Activated naive CD8-positive, alpha-beta T cell treated with anti-CD3 and anti-CD28 coated beads for 36 hours (primary cell): ENCODE measurements around the gene KRT6C. TPM values are rescaled to one million over a fixed set of nuclear protein-coding genes. Genes with fewer than 3 reads are reported as not detected.

ENCODE experiments used
- DNase-seq: peaks from one replicate; pipeline ENCODE4 v3.0.0; 2021
- H3K27ac Mint-ChIP-seq: one replicate; pipeline ENCODE4 v1.8.0; 2022; ENCODE audit warnings: mild to moderate bottlenecking, moderate library complexity, mixed read lengths
- H3K27me3 Mint-ChIP-seq: one replicate; pipeline ENCODE4 v1.8.0; 2022; ENCODE audit warnings: mild to moderate bottlenecking, mixed read lengths
- H3K36me3 Mint-ChIP-seq: one replicate; pipeline ENCODE4 v1.8.0; 2021; ENCODE audit warnings: mild to moderate bottlenecking, mixed read lengths
- H3K4me1 Mint-ChIP-seq: one replicate; pipeline ENCODE4 v1.8.0; 2021; ENCODE audit warnings: mixed read lengths
- H3K4me3 Mint-ChIP-seq: one replicate; pipeline ENCODE4 v1.8.0; 2022; ENCODE audit warnings: mild to moderate bottlenecking, moderate library complexity, mixed read lengths
- H3K9me3 Mint-ChIP-seq: one replicate; pipeline ENCODE4 v1.8.0; 2022; ENCODE audit warnings: mixed read lengths
- total RNA-seq, 2 experiments: library from RNA; stranded (reverse); gene quantifications; one replicate each; pipeline ENCODE4 v1.2.3, GENCODE V29; 2021

KRT6C gene
- total RNA-seq, 2 experiments from 2014 or later: not detected

GRCh38 chr12:52436000-52436827 is 37.4 kb downstream of the KRT6C start:
- no peaks in the 10 kb centered on the region for H3K9me3 Mint-ChIP-seq
- H3K36me3 Mint-ChIP-seq: no peaks in the 10 kb centered on the region
- H3K27me3 Mint-ChIP-seq: peaks cover 21% of the 10 kb centered on the region
- no peak overlapping the region for H3K4me3 Mint-ChIP-seq
- H3K27ac Mint-ChIP-seq: no peak overlapping the region
- DNase-seq: no peak
- no peaks in the 10 kb centered on the region for H3K4me1 Mint-ChIP-seq

GRCh38 chr12:52435659-52435999 is 38.0 kb downstream of the KRT6C start:
- Mint-ChIP-seq H3K4me3 (no peak overlapping the region), H3K27ac (no peak overlapping the region), H3K9me3 (no peaks in the 10 kb centered on the region)

GRCh38 chr12:52434760-52435530 is 38.7 kb downstream of the KRT6C start:
- no peaks in the 10 kb centered on the region for H3K4me1 Mint-ChIP-seq
- DNase-seq: no peak
- no peak overlapping the region for H3K4me3 Mint-ChIP-seq
- H3K27me3 Mint-ChIP-seq: peaks cover 22% of the 10 kb centered on the region
- H3K9me3 Mint-ChIP-seq: no peaks in the 10 kb centered on the region
- H3K36me3 Mint-ChIP-seq: no peaks in the 10 kb centered on the region
- H3K27ac Mint-ChIP-seq: no peak overlapping the region

More at GRCh38 chr12:52435659-52435999, 38.0 kb downstream of the KRT6C start:
- Mint-ChIP-seq H3K36me3 (no peaks in the 10 kb centered on the region), H3K27me3 (peaks cover 16% of the 10 kb centered on the region), H3K4me1 (no peaks in the 10 kb centered on the region)
- no peak for DNase-seq

- no peaks in the 10 kb centered on the region for H3K4me1 Mint-ChIP-seq
- peaks cover 23% of the 10 kb centered on the region for H3K27me3 Mint-ChIP-seq
- no peak within 1 kb of the TSS for H3K4me3 Mint-ChIP-seq
- no peak for DNase-seq
- no peak within 1 kb of the TSS for H3K27ac Mint-ChIP-seq
- no peaks in the 10 kb centered on the region for H3K9me3 Mint-ChIP-seq
- no peaks in the 10 kb centered on the region for H3K36me3 Mint-ChIP-seq
These were observed 39.4 kb downstream of the KRT6C start, which contains the start of gene KRT75 for GRCh38 chr12:52434081-52434733. KRT75 (minus strand) TSS chr12:52434371; CDS start chr12:52434304, 67 bp downstream.

- peaks cover 23% of the 10 kb centered on the region for H3K27me3 Mint-ChIP-seq
- H3K27ac Mint-ChIP-seq: no peak overlapping the region
- no peak for DNase-seq
- no peak overlapping the region for H3K4me3 Mint-ChIP-seq
- H3K9me3 Mint-ChIP-seq: no peaks in the 10 kb centered on the region
- no peaks in the 10 kb centered on the region for H3K4me1 Mint-ChIP-seq
- no peaks in the 10 kb centered on the region for H3K36me3 Mint-ChIP-seq
These were observed 40.0 kb downstream of the KRT6C start for GRCh38 chr12:52433501-52434080.

- Mint-ChIP-seq H3K27ac (no peak overlapping the region), H3K27me3 (peaks cover 23% of the 10 kb centered on the region), H3K36me3 (no peaks in the 10 kb centered on the region), H3K4me3 (no peak overlapping the region), H3K9me3 (no peaks in the 10 kb centered on the region), H3K4me1 (no peaks in the 10 kb centered on the region)
- no peak for DNase-seq
These were observed 40.9 kb downstream of the KRT6C start for GRCh38 chr12:52432559-52433207.

GRCh38 chr12:52428121-52428520 is 45.5 kb downstream of the KRT6C start:
- Mint-ChIP-seq H3K27me3 (peaks cover 15% of the 10 kb centered on the region), H3K4me1 (no peaks in the 10 kb centered on the region), H3K36me3 (no peaks in the 10 kb centered on the region), H3K4me3 (no peak overlapping the region), H3K27ac (no peak overlapping the region), H3K9me3 (no peaks in the 10 kb centered on the region)
- DNase-seq: no peak

GRCh38 chr12:52427083-52427482 is 46.5 kb downstream of the KRT6C start:
- H3K27me3 Mint-ChIP-seq: peaks cover 15% of the 10 kb centered on the region
- DNase-seq: no peak
- H3K9me3 Mint-ChIP-seq: no peaks in the 10 kb centered on the region
- no peak overlapping the region for H3K4me3 Mint-ChIP-seq
- H3K4me1 Mint-ChIP-seq: no peaks in the 10 kb centered on the region
- no peak overlapping the region for H3K27ac Mint-ChIP-seq
- H3K36me3 Mint-ChIP-seq: no peaks in the 10 kb centered on the region

GRCh38 chr12:52426034-52426433 is 47.6 kb downstream of the KRT6C start:
- peaks cover 10% of the 10 kb centered on the region for H3K27me3 Mint-ChIP-seq
- no peak for DNase-seq
- H3K36me3 Mint-ChIP-seq: no peaks in the 10 kb centered on the region
- H3K27ac Mint-ChIP-seq: no peak overlapping the region
- H3K4me3 Mint-ChIP-seq: no peak overlapping the region
- no peaks in the 10 kb centered on the region for H3K9me3 Mint-ChIP-seq
- H3K4me1 Mint-ChIP-seq: no peaks in the 10 kb centered on the region

- H3K9me3 Mint-ChIP-seq: no peaks in the 10 kb centered on the region
- no peak for DNase-seq
- H3K4me1 Mint-ChIP-seq: no peaks in the 10 kb centered on the region
- peaks cover 10% of the 10 kb centered on the region for H3K27me3 Mint-ChIP-seq
- H3K4me3 Mint-ChIP-seq: no peak overlapping the region
- H3K36me3 Mint-ChIP-seq: no peaks in the 10 kb centered on the region
- no peak overlapping the region for H3K27ac Mint-ChIP-seq
These were observed 48.1 kb downstream of the KRT6C start for GRCh38 chr12:52425466-52425865.

GRCh38 chr12:52423661-52424500 is 49.7 kb downstream of the KRT6C start:
- no peak for DNase-seq
- Mint-ChIP-seq H3K27me3 (peaks cover 3% of the 10 kb centered on the region), H3K27ac (no peak overlapping the region), H3K36me3 (no peaks in the 10 kb centered on the region), H3K4me1 (no peaks in the 10 kb centered on the region), H3K9me3 (no peaks in the 10 kb centered on the region), H3K4me3 (no peak overlapping the region)

- Mint-ChIP-seq H3K36me3 (no peaks in the 10 kb centered on the region), H3K4me1 (no peaks in the 10 kb centered on the region)
These were observed 50.6 kb downstream of the KRT6C start for GRCh38 chr12:52423035-52423434.

GRCh38 chr12:52419656-52420055 is 53.9 kb downstream of the KRT6C start:
- no peaks in the 10 kb centered on the region for H3K9me3 Mint-ChIP-seq
- DNase-seq: no peak
- H3K27me3 Mint-ChIP-seq: peaks cover 3% of the 10 kb centered on the region
- H3K4me3 Mint-ChIP-seq: no peak overlapping the region
- H3K36me3 Mint-ChIP-seq: no peaks in the 10 kb centered on the region
- H3K4me1 Mint-ChIP-seq: no peaks in the 10 kb centered on the region
- H3K27ac Mint-ChIP-seq: no peak overlapping the region

More at GRCh38 chr12:52423035-52423434, 50.6 kb downstream of the KRT6C start:
- peaks cover 3% of the 10 kb centered on the region for H3K27me3 Mint-ChIP-seq
- H3K9me3 Mint-ChIP-seq: no peaks in the 10 kb centered on the region
- H3K4me3 Mint-ChIP-seq: no peak overlapping the region
- DNase-seq: no peak
- H3K27ac Mint-ChIP-seq: no peak overlapping the region

- no peak overlapping the region for H3K27ac Mint-ChIP-seq
- H3K4me1 Mint-ChIP-seq: no peaks in the 10 kb centered on the region
- peaks cover 3% of the 10 kb centered on the region for H3K27me3 Mint-ChIP-seq
- no peaks in the 10 kb centered on the region for H3K36me3 Mint-ChIP-seq
- DNase-seq: no peak
- no peaks in the 10 kb centered on the region for H3K9me3 Mint-ChIP-seq
- no peak overlapping the region for H3K4me3 Mint-ChIP-seq
These were observed 55.0 kb downstream of the KRT6C start for GRCh38 chr12:52418576-52419110.
